Body of pancreas (tissue), 4 donors: ENCODE data around the gene SIK3.

ENCODE experiments used
- CTCF ChIP-seq, 7 experiments: fragments of 450-650 bp in 4 of 7; fragments of 200-600 bp in 3 of 7; sonication (generic) in 3 of 7; IDR thresholded peaks; one replicate each; pipeline ENCODE4 v1.5.1; 2016 to 2019; ENCODE audit warnings: antibody characterized with exemption in 7 of 7
- POLR2A ChIP-seq, 3 donors: fragments of 450-650 bp; IDR thresholded peaks; one replicate each; pipeline ENCODE4 v1.6.1; 2016; ENCODE audit warnings: antibody characterized with exemption in 3 of 3, mild to moderate bottlenecking in 2 of 3

GRCh38 chr11:117128289-117128688, 30.1 kb upstream of the SIK3 start:
- TF ChIP-seq POLR2A (IDR thresholded peaks at IDR 0.05) (no peak), CTCF (IDR thresholded peaks at IDR 0.05) (no peak)
